HuH-7.5 (cell line): ENCODE data around the gene FYN.
A peak's percentile ranks its signal among the peaks of the same experiment; 100 is the strongest.

Source experiments
- DNase-seq: peaks from one replicate; pipeline ENCODE4 v3.0.0; 2011; ENCODE audit warnings: low spot score

FYN gene

DNA sequence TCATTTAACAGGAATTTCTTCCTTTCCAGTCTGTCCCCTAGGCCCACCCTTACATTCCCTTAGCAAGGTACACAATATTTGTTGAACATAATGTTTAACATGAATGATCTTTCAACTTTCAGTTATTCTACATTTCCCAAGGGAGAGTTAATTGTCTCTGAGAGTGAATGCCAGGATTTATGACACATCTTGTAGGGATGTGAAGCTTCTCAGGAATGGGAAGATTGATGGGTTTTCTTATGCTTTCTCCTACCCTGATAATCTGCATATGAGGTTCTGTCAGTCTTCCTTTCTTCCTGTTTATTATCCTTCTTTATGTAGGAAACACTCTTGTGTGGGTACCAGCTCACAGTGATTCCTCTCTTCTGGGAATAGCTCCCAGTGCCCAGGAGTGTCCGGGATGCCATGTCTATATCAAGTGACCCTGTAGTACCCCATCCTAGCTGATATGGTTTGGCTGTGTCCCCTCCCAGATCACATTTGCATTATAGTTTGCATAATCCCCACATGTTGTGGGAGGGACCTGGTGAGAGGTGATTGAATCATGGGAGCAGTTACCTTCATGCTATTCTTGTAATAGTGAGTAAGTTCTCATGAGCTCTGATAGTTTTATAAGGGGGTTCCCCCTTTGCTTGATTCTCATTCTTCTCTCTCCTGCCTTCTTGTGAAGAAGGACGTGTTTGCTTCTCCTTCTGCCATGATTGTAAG, 7.1 kb upstream of the FYN start:
- no peak for DNase-seq

DNA sequence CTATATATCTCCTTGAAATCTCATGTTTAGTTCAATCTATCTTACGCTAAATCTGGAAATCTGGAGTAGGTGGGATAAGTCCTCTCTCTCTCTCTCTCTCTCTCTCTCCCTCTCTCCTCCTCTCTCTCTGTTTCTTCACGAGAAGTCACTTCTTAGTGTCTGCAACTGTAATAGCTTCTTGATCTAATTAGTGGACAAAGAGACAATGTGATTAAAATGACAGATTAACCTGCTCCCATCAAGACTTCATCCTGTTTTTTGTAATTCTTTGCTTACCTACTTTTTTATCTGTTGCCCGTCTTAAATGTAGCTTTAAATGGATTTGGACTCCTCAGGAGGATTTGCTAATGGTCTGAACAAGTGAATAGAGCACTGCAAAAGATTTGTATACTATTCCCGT, 2.5 kb upstream of the FYN start:
- DNase-seq, result no peak

DNA sequence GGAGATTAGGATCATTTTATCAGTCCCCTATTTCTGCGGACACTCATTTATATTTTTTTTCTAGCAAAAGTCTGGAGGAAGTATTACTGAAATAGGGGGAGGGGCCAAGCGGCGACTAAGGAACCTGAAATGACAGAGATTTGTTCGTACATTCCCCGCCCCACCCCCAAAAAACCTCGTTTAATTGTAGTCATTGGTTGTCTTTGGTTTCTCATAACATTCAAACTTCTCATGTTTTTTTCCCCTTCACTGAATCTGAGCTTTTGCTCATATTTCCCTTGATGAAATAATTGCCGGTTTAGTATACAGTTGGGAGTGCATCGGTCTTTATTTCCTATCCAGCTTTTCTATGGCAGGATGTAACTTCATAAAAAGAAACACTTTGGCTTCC, 768 bp upstream of the FYN start:
- DNase-seq, result no peak

DNA sequence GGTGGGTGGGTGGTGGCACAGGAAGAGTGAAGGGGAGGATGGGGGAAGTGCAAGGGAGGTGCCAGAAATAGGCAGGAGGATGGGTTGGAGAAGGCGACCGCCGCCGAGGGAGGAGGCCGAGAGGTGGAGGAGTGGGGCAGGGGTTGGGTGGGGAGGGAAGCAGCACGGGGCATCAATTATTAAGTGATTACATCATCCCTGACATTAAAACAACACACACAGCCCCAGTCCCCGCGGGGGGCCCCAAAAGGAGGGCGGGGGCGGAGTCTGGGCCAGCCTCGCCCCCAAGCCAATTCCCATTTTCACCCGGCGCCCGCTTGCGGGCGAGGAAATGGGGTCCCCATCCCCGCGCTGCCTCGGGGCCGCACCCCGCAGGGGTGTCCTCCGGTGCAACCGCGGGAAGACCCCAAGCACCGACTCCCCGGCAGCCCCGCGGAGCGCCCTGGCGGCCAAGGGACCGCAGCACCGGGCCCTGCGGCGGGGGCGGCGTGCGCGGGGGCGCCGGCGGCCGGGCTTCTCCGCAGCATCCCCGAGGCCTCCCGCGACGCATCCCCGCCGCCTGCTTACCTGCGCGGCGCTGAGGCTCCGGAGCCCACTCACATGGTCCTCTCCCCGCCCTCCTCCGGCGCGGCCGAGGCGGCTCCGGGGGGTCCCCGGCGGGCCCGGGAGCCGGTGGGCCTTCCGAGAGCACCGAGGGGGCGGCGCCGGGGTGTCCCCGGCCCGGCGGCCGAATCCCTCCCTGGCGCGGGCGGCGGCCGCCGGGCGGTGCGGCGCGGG, 663 bp downstream of the FYN start:
- peak; percentile 33 for DNase-seq

DNA sequence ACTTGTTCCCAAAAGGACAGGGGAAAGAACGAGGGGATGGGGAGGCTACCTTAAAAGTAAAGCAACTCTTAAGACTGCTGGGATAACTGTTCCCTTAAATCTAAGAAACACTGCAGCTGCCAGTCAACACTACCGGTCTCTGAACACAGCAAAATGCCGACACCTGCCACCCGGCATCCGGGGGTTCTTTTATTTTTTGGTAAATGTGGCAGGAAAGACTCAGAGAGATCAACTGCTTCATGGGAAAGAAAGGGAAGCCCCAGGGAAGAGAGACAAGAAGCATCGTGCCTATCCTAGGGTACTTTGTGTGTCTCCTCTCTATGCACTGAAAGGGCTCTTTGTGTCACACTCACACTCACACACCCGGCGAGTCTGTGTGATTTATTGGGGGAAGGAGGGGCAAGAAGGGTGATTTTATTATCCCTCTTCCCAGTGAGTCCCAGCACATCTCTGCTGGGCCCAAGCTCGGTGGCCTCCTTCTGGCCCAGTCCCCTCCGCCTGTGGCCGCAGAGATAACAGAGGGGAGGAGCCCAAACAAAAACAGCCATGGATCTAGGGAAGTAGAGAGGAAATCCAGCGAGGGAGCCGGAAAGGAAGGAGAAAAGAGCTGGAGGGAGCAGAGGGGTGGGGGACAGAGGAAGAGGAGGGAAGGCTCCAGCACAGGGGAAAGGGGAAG, 1.4 kb downstream of the FYN start:
- DNase-seq, result peak; percentile 55

DNA sequence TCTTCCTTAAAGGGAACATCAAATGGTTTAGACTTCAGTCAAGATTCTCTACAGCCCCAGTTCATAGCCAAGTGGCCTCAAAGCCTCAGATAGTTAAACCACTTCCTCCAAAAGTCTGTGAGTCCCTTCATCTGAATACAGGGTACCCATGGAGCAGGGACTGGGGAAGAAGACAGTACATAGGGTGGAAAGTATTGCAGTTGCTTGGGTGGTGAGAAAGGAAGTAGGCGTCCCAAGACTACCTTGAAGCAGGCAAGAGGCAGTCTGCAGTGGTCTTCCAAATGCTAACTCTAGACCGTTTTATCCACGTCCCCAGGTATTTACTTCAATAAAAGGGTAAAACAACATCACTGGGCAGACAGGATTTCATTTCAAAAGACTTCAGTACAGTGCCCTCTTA, 2.0 kb downstream of the FYN start:
- no peak for DNase-seq

DNA sequence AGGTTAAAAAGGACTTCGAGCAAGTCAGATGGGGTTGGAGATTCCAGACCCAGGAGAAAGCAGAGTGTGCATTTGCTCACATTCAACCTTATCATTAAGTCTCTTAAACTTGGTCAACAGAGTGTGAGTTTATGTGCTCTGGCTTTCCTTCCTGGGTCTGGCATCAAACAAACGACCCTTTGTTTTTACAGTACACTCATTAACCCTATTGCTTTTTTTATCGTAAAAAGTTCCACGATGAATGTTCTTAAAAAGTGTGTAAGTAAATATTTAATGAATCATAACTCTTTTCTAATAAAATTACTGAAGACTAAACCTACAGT, 2.5 kb downstream of the FYN start:
- DNase-seq, result peak; percentile 27

DNA sequence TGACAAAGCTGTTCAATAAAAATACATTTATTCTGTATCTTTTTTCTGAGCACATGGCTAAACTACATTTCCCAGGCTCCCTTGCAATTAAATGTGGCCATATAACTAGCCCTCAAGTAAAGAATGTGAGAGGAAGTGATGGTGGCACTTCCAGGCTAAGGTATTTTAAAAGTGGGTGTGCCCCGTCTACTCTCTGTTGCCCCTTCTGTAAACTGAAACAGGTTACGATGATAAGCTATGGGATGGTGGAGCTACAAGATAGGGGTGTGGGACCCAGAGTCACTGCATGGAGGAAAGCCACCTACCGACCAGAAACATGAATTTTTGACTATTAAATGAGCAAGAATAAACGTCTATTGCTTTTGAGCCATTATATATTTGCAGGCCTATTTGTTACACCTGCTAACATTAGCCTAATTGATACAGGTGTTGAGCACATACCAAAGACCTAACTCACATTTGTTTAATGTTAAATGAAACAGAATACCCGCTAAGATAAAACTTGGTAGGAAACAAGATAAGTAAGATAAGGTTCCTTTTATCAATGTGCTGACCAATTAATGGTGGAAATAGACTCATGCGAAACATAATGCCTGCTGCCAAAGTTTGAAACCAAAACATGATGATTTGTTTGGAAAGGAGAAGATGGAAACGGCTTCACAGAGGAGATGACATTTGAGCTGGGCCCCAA, 3.1 kb downstream of the FYN start:
- no peak for DNase-seq

DNA sequence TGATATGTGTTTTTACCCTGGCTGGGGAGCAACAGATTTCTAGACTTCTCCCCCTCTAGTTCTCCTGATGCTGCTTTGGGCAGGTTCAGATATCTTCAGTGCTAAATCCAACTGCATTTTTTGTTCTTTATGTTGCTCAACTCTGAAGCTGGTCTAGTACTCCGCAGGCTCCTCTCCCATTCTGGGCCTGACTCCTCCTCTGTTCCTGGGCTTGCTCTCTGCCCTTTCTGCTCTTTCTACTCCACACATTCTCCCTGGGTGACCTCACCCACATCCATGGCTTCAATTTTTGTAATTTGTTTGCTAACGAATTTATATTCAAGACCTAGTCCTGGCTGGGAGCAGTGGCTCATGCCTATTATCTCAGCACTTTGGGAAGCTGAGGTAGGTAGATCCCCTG, 6.4 kb downstream of the FYN start:
- no peak for DNase-seq

DNA sequence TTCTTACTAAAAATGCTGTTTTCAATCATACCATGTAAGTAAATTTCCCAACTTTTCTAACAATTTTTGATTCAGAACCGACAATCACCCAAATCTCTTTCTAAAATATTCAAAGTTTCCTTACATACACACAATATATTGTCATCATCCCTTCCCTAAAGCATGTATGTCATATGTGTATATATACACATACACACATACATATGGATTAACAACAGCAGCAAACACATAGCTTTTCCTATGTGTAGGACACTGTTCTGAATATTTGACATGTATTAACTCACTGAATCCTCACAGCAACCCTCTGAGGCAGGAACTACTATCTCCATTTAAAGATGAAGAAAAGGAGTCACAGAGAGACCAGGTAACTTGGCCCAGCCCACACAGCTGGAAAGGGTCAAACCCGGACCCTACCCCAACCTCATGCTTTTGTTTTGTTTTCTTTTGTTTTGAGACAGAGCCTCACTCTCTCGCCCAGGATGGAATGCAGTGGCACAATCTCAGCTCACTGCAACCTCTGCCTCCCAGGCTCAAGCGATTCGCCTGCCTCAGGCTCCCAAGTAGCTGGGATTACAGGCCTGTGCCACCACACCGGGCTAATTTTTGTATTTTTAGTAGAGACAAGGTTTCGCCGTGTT, 7.2 kb downstream of the FYN start:
- no peak for DNase-seq

DNA sequence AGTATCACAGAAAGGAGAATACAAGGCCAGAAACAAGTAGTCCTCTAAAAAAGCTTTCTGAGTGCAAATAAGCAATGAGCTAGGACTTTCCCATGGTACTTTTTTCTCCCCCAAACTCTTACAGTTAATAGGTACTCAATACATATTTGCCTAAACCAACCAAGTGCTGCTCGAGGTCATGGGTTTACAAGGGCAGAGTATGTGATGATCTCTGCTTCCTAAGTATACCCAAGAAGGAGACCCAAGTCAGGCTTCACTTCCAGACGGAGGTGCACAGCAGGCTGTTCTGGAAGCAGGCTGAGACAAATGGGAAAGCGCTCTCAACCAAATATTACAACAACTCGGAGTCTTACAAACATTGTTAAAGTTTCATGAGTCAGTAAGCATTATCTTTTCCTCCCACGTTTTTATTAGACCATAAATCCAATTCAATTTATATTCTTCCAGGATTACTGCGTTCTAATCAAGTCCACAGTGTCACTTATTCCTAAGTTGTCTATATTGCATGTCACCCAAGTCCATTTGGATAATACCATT, 8.1 kb downstream of the FYN start:
- DNase-seq, result no peak

DNA sequence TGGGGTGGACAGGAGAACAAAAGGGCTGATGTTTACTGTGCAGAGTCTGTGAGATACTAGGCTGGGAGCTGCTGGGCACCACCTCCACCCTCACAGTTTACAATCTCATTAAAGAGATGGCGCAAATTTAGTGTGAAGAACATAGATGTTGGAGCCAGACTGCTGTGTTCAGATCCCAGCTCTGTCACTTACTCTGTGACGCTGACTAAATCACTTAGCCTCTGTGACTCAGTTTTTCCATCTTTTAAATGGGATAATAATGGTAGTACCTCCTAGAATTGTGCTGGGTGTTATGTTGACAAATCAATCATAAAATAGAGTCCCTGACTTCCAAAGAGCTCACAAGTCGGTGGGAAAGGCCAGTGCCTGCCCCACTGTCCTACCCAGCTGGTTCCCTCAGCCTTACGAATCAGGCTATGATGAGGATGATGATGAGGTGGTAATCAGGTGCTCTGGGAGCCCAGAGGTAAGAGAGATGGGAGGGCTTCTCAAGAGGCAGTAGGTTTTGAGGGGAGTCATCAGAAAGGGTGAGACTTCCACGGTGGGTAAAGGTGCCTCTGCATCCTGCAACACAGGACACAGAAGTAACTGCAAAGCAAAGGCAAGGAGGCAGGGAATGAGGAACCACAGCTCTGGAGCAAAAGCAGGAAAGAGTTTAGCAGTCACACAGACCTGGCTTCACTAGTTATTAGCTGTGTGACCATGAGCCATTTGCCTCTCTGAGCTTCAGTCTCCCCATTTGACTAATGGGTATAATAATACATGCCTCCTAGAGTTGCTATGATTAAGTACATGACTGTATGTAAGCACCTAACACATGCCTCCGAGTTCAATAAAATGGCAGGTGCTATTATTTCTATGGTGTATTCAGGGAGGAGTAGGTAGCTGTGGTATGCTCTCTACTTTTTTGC, 8.9 kb downstream of the FYN start:
- no peak for DNase-seq

DNA sequence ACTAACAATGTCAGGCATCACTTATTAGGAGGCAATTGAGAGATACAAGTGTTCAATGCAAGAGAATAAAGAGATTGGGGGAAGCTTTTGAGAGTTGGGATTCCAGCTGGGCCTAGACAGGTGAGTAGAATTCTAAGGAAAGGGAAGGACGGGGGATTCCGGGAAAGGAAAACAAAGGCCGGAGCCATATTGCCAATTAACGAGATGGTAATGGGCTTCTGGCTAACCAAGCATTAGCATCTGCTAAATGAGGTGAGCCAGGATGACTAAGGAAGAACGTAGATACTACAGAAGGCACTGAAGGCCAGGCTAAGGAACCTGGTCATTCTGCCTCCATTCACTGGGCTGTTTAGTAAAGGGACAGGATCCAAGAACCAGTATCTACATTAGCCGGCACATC, 10.5 kb downstream of the FYN start:
- DNase-seq, result no peak

DNA sequence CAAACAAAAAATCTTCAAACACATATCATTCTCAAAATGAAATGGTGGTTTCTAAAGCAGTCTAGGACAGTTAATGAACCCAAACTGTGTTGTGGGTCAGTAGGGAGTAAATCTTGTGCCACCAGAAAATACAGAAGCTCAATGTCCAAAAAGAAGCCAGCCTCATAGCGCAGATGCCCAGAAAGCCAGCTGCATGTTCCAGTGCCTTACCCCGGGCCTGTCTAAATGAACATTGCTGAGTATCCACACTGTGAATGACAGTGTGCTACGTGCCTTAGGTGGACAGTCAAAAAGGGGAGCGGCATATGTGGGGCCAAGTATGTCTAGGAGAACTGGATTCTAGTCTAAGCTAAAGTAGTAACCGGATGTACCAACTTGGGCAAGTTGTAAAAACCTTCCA, 10.9 kb downstream of the FYN start:
- no peak for DNase-seq

DNA sequence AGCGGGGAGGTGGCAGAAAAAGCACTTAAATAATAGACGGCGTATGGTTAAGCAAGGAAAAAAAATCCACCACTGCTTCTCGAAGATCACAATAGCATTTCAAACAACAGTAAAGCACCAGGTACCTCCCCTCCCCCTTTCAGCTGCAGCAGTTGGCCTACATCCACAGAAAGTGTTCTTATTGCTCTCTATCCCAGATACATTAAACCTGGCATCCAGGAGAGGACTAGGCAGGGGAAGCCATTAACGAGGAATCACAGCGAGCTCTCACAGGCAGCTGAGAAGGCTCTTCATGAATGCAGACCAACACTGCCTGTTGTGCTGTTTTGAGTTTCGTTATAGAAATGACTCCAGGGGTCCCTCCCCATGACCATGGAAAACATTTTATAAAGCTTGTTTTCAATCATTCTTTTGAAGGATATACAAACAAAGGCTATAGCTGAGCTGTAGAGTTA, 11.8 kb downstream of the FYN start:
- no peak for DNase-seq

DNA sequence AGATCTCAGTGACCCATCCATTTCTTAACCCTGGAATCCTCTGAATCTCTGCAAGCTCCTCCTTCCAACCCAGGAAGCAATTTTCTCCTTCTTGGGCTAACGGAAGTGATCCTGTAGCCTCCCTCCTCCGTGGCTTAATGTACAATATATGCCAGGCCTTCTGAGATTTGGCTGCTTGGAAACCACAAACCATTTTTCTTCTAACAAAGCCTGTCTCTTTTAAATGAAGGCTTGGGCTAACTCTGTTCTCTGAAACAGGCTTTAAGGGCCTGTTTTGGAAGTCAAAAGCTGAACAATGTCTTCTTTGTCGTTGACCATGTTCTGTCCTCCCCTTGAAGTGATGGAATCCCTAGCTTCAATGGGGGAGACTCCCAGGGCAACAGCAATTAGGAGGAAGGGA, 14.9 kb downstream of the FYN start:
- DNase-seq, result no peak

DNA sequence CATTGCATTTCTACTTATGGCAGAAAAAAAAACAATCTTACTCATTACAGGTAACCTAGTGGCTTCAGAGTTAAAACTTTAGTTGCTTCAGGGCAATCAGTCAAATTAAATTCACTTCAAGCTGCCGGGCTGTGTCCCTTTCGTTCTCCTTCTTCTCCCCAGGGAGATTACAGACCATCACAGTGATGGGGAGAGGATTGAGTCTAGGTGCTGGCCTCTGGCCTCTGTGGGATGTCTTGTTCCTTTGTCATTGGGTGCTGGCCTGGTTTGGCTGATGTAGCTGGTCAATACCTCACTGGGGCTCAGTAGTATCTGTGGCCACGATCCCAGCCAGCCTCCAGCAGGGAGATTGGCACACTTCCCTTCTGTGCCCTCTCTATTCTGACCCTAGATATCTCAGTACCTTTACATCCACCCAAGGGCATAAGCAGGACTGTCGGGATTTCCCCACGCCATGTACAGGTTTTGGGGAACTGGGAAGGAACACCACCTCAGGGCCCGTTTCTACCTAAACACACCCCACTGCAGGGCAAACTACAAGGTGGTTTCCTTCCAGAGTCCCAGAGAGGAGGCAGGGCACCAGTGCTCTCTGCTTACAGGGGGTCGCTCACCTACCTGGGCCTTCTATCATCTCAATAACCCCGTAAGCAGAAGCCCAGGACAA, 15.4 kb downstream of the FYN start:
- DNase-seq, result no peak

DNA sequence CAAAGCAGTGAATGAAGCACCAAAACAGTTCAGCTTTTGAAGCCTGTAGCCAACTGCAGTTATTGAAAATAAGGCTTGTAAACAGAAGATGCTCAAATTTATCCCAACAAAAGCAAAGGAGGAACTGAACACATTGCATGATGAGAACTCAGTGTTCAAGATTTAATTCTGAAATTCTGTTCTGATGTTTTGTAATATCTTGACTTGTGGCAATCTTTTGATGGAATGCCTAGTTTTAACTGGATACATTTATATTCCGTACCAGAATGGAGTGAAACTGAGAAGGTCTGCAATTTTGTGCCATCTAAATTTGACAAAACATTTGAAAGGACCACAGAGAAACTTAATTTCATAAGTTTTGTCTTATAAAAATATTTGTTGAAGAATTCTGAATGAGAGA, 17.5 kb downstream of the FYN start:
- DNase-seq, result no peak

DNA sequence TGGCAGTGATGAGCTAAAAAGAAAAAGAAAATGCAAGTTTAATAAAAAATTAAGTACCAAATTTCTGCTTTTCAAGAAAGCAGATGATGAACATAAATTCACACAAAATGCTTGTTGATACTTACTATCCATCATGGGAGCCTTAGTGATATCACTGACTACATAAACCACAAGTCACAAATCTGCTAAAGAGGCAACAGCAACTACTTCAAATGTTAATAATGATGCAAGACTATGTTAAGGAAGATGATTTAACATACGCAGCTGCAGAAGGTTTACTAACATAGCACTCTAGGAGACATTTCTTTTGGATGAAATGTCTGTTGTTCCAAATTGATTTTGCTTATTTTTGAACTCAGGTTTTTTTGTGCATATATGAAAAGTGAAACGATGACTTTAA, 18.6 kb downstream of the FYN start:
- no peak for DNase-seq

DNA sequence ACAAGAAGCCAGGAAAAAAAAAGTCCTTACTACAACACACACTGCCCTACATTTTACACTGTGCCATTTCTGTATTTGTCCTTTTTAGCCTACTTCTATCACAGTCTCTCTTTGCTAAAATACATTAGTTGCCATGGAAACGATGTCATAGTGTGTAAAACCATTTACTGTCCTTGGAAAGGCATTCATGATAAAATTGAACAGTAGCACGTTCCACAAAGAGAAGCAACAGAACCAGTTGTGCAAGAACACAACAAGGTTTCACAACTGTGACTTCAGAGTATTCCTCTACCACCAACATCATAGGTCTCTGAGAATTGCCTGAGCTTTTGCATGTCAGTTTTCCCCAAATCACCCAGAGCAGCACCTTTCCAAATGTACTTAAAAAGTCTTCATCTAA, 20.5 kb downstream of the FYN start:
- DNase-seq, result no peak
